Kidney epithelial cell (primary cell): ENCODE data around the gene GPR35. TPM values are rescaled to one million over a fixed set of nuclear protein-coding genes. Genes with fewer than 3 reads are reported as not detected.

Experiments
- DNase-seq: peaks from one replicate; pipeline ENCODE4 v3.0.0-alpha.2; 2010; ENCODE audit warnings: low read depth
- H3K27me3 ChIP-seq: 2 replicates; pipeline ENCODE4 v1.6.0; 2011; ENCODE audit warnings: low read length; ENCODE audit not compliant: control insufficient read depth, insufficient read depth
- H3K36me3 ChIP-seq: 2 replicates; pipeline ENCODE4 v1.5.1; 2011; ENCODE audit warnings: low read length; ENCODE audit not compliant: control insufficient read depth, insufficient read depth
- H3K4me3 ChIP-seq: 2 replicates; pipeline ENCODE4 v1.5.1; 2011; ENCODE audit warnings: low read depth, mild to moderate bottlenecking, control low read depth, low read length
- CTCF ChIP-seq: IDR thresholded peaks from 2 replicates; pipeline ENCODE4 v1.5.1; 2011; ENCODE audit warnings: mild to moderate bottlenecking, moderate library complexity, low read length, control low read depth, inconsistent platforms; ENCODE audit not compliant: insufficient read depth, poor library complexity, severe bottlenecking
- total RNA-seq: library from RNA; depleted of rRNA; stranded (reverse); fragments of >200 nt; gene quantifications from 2 replicates; pipeline ENCODE4 v1.2.3, GENCODE V29; 2015

Gene GPR35
- total RNA-seq, 1 donor from 2014 or later = 1.3 TPM

GRCh38 chr2:240604939-240605716, 20.2 kb upstream of the GPR35 start:
- DNase-seq = no peak
- Histone ChIP-seq H3K36me3 (no peaks in the 10 kb centered on the region), H3K27me3 (no peaks in the 10 kb centered on the region), H3K4me3 (no peak overlapping the region)
- TF ChIP-seq CTCF = no peak

- no peak for TF ChIP-seq CTCF
- Histone ChIP-seq H3K27me3 (no peaks in the 10 kb centered on the region), H3K36me3 (no peaks in the 10 kb centered on the region), H3K4me3 (no peak overlapping the region)
- no peak for DNase-seq
Measured at GRCh38 chr2:240605867-240606743, 19.2 kb upstream of the GPR35 start.

- Histone ChIP-seq H3K27me3 (no peaks in the 10 kb centered on the region), H3K36me3 (no peaks in the 10 kb centered on the region), H3K4me3 (no peak overlapping the region)
- no peak for DNase-seq
- no peak for TF ChIP-seq CTCF
Measured at GRCh38 chr2:240611601-240612210, 13.6 kb upstream of the GPR35 start.

GRCh38 chr2:240613781-240614180, 11.5 kb upstream of the GPR35 start:
- H3K27me3 ChIP-seq = no peaks in the 10 kb centered on the region
- TF ChIP-seq CTCF = no peak
- H3K4me3 ChIP-seq = no peak overlapping the region
- DNase-seq = no peak
- H3K36me3 ChIP-seq = no peaks in the 10 kb centered on the region

GRCh38 chr2:240614391-240614790, 10.9 kb upstream of the GPR35 start:
- DNase-seq = no peak
- Histone ChIP-seq H3K27me3 (no peaks in the 10 kb centered on the region), H3K36me3 (no peaks in the 10 kb centered on the region), H3K4me3 (no peak overlapping the region)
- TF ChIP-seq CTCF = no peak
